Prostate gland (tissue), 2 donors: Measurements from ENCODE around the gene ARRDC1. TPM values are rescaled to one million over a fixed set of nuclear protein-coding genes. Genes with fewer than 3 reads are reported as not detected.
"Not testable (repeated sequence)": the region's sequence is repeated elsewhere in the genome, so short reads cannot be mapped to it uniquely, and the experiment has no call there.

ENCODE experiments used
- DNase-seq: peaks from one replicate; pipeline ENCODE4 v3.0.0-alpha.2; 2019; ENCODE audit warnings: low spot score
- H3K27ac ChIP-seq, 2 donors: fragments of 200-600 bp; sonication (generic); 2 replicates each; pipeline ENCODE4 v1.5.1; 2017 to 2019
- H3K27me3 ChIP-seq: fragments of 200-600 bp; sonication (generic); replicated peaks from 2 replicates; pipeline ENCODE4 v1.5.1; 2019; ENCODE audit not compliant: insufficient read depth
- H3K36me3 ChIP-seq, 2 donors: fragments of 200-600 bp; sonication (generic); 1 replicate in 1 of 2; 2 replicates in 1 of 2; pipeline versions ENCODE4 v1.5.1 to v1.8.1; 2017 to 2019
- H3K4me1 ChIP-seq: fragments of 200-600 bp; sonication (generic); replicated peaks from 2 replicates; pipeline ENCODE4 v1.5.1; 2019
- H3K4me3 ChIP-seq, 2 donors: fragments of 200-600 bp; sonication (generic); 2 replicates each; pipeline ENCODE4 v1.5.1; 2017 to 2019
- H3K9me3 ChIP-seq: fragments of 200-600 bp; sonication (generic); 2 replicates; pipeline ENCODE4 v1.5.1; 2017
- CTCF ChIP-seq, 4 experiments: fragments of 200-600 bp in 2 of 4; fragments of 450-650 bp in 2 of 4; sonication (generic) in 2 of 4; IDR thresholded peaks; 1 replicate in 3 of 4; 2 replicates in 1 of 4; pipeline ENCODE4 v1.5.1; 2016 to 2019; ENCODE audit warnings: antibody characterized with exemption in 4 of 4, mild to moderate bottlenecking in 2 of 4, moderate library complexity in 2 of 4
- POLR2A ChIP-seq: fragments of 450-650 bp; IDR thresholded peaks from one replicate; pipeline ENCODE4 v1.6.1; 2016; ENCODE audit warnings: antibody characterized with exemption, mild to moderate bottlenecking
- POLR2AphosphoS5 ChIP-seq: sonication (generic); formaldehyde crosslinking; IDR thresholded peaks from one replicate; pipeline ENCODE4 v1.6.1; 2017; ENCODE audit warnings: antibody characterized with exemption
- WGBS: methylation state at CpG from one replicate; pipeline ENCODE4 v1.1.5; 2018; 5-methylcytosine and 5-hydroxymethylcytosine counted together
- intact Hi-C: fragments of 100-400 bp; cut with DNase I; formaldehyde crosslinking; loops from one replicate; pipeline ENCODE4 v1.14.2; 2022
- total RNA-seq, 2 donors: library from RNA; depleted of rRNA; stranded (reverse); fragments of >200 nt; gene quantifications; one replicate each; pipeline ENCODE4 v1.1.0, GENCODE V29; 2016

The ARRDC1 gene
- total RNA-seq, 2 donors from 2014 or later: 123 to 126 TPM

GRCh38 chr9:137564817-137565411, 40.6 kb upstream of the ARRDC1 start:
- H3K4me3 ChIP-seq: no peak overlapping the region
- TF ChIP-seq POLR2A: no peak
- TF ChIP-seq POLR2AphosphoS5: no peak
- no peak for TF ChIP-seq CTCF (IDR thresholded peaks at IDR 0.05)
- H3K9me3 ChIP-seq: no peaks in the 10 kb centered on the region
- no peak for DNase-seq
- H3K27me3 ChIP-seq: no peaks in the 10 kb centered on the region
- intact Hi-C loops: no loop called here
- H3K36me3 ChIP-seq: peaks cover 0 to 10% of the 10 kb centered on the region in 2 donors
- H3K4me1 ChIP-seq: no peaks in the 10 kb centered on the region
- no peak overlapping the region for H3K27ac ChIP-seq
- 87% methylated on average over 16 of the region's 18 CpGs for WGBS

- H3K36me3 ChIP-seq: peaks cover 5 to 13% of the 10 kb centered on the region in 2 donors
- H3K9me3 ChIP-seq: not testable (repeated sequence)
- 88% methylated on average over 5 of the region's 5 CpGs for WGBS
These were observed 37.0 kb upstream of the ARRDC1 start for GRCh38 chr9:137568445-137568844.

GRCh38 chr9:137569609-137570203, 35.8 kb upstream of the ARRDC1 start:
- Histone ChIP-seq H3K36me3 (peaks cover 5% of the 10 kb centered on the region in 2 donors), H3K4me1 (no peaks in the 10 kb centered on the region), H3K27ac (no peak overlapping the region), H3K9me3 (no peaks in the 10 kb centered on the region), H3K4me3 (no peak overlapping the region), H3K27me3 (no peaks in the 10 kb centered on the region)
- DNase-seq: no peak
- intact Hi-C loops: no loop called here
- 97% methylated on average over 5 of the region's 5 CpGs for WGBS
- no peak for TF ChIP-seq CTCF (IDR thresholded peaks at IDR 0.05)
- no peak for TF ChIP-seq POLR2A
- no peak for TF ChIP-seq POLR2AphosphoS5

More at GRCh38 chr9:137568445-137568844, 37.0 kb upstream of the ARRDC1 start:
- H3K27ac ChIP-seq, H3K4me1 ChIP-seq, H3K4me3 ChIP-seq, DNase-seq, intact Hi-C loops, H3K27me3 ChIP-seq: not testable (repeated sequence)

- intact Hi-C loops: no loop called here
- H3K36me3 ChIP-seq: peaks cover 5% of the 10 kb centered on the region in 2 donors
- H3K27ac ChIP-seq: no peak overlapping the region
- no peak overlapping the region for H3K4me3 ChIP-seq
- H3K4me1 ChIP-seq: no peaks in the 10 kb centered on the region
- TF ChIP-seq POLR2AphosphoS5 (no peak), POLR2A (no peak), CTCF (IDR thresholded peaks at IDR 0.05) (no peak)
- DNase-seq: no peak
- H3K9me3 ChIP-seq: no peaks in the 10 kb centered on the region
- no peaks in the 10 kb centered on the region for H3K27me3 ChIP-seq
- 98% methylated on average over 3 of the region's 3 CpGs for WGBS
These were observed 34.9 kb upstream of the ARRDC1 start for GRCh38 chr9:137570566-137570965.

GRCh38 chr9:137574192-137574591, 31.3 kb upstream of the ARRDC1 start:
- Histone ChIP-seq H3K4me3 (no peak overlapping the region), H3K27ac (no peak overlapping the region), H3K27me3 (no peaks in the 10 kb centered on the region), H3K36me3 (peaks cover 5% of the 10 kb centered on the region in 2 donors), H3K9me3 (no peaks in the 10 kb centered on the region), H3K4me1 (peaks cover 8% of the 10 kb centered on the region)
- no peak for DNase-seq
- 90% methylated on average over 10 of the region's 10 CpGs for WGBS
- no peak for TF ChIP-seq POLR2A
- no peak for TF ChIP-seq POLR2AphosphoS5
- no peak for TF ChIP-seq CTCF (IDR thresholded peaks at IDR 0.05)
- intact Hi-C loops: no loop called here
